Activated CD8-positive, alpha-beta T cell treated with anti-CD3 and anti-CD28 coated beads, Interleukin-2, amount 10 ng/mL, durations not matched to agents 7 days and 5 days (primary cell): Measurements from ENCODE around the gene TAF11L10. TPM values are rescaled to one million over a fixed set of nuclear protein-coding genes. Genes with fewer than 3 reads are reported as not detected.
"Not testable (repeated sequence)": the region's sequence is repeated elsewhere in the genome, so short reads cannot be mapped to it uniquely, and the experiment has no call there.

Experiments used
- ATAC-seq: fragments of 150-1000 bp; cut with Tn5 transposase; one replicate; pipeline ENCODE4 v1.10.0; 2021; ENCODE audit warnings: moderate library complexity
- CTCF ChIA-PET: fragments of 350-600 bp; sonication (Branson Sonifier 250); formaldehyde crosslinking; loops from one replicate; lab custom pipeline; 2021; ENCODE audit warnings: antibody characterized with exemption; lab: Charles Lee
- POLR2A ChIA-PET: fragments of 350-600 bp; sonication (Branson Sonifier 250); formaldehyde crosslinking; loops from one replicate; lab custom pipeline; 2021; ENCODE audit warnings: antibody characterized with exemption; lab: Charles Lee
- DNase-seq: peaks from one replicate; pipeline ENCODE4 v3.0.0-alpha.2; 2020
- H3K27ac Mint-ChIP-seq: one replicate; pipeline ENCODE4 v1.8.0; 2021; ENCODE audit warnings: mild to moderate bottlenecking, mixed read lengths
- H3K27me3 Mint-ChIP-seq: one replicate; pipeline ENCODE4 v1.8.0; 2021; ENCODE audit warnings: low read depth, mixed read lengths
- H3K36me3 Mint-ChIP-seq: one replicate; pipeline ENCODE4 v1.8.0; 2021; ENCODE audit warnings: low read depth, mixed read lengths
- H3K4me1 Mint-ChIP-seq: one replicate; pipeline ENCODE4 v1.8.0; 2021; ENCODE audit warnings: low read depth, mixed read lengths
- H3K4me3 Mint-ChIP-seq: one replicate; pipeline ENCODE4 v1.8.0; 2021; ENCODE audit warnings: mild to moderate bottlenecking, mixed read lengths
- H3K9me3 Mint-ChIP-seq: one replicate; pipeline ENCODE4 v1.8.0; 2022; ENCODE audit warnings: mixed read lengths; ENCODE audit not compliant: insufficient read depth
- total RNA-seq, 2 experiments: library from RNA; stranded (reverse); gene quantifications; one replicate each; pipeline ENCODE4 v1.2.3, GENCODE V29; 2021

TAF11L10 gene
- not detected for total RNA-seq

- H3K9me3 Mint-ChIP-seq = peaks cover 15% of the 10 kb centered on the region
- H3K27ac Mint-ChIP-seq, H3K4me1 Mint-ChIP-seq, H3K27me3 Mint-ChIP-seq, POLR2A ChIA-PET, DNase-seq, CTCF ChIA-PET, H3K4me3 Mint-ChIP-seq, H3K36me3 Mint-ChIP-seq, ATAC-seq: not testable (repeated sequence)
These were observed at the start of gene TAF11L10 for GRCh38 chr5:17597728-17598127. Gene TAF11L10 (minus strand): TSS chr5:17597828.

DNA sequence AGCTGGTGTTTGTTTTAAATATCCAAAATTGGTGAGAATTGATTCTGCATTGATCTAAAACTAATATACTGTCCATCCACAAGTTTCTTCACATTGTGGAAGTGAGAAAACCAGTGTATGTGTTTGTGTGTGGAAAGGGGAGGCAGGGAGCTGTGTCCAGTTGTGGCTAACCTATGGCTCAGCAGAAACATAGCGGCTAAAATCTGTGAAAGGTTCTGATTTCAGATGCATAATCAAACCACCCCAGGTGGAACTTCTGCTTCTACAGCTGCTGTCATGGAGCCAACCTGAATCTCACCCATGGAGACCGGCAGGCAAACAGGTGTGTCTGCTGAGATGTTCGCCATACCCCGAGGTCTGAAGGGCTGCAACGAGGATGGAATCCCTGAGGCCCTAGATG is 36.5 kb upstream of the TAF11L10 start, which contains the start of gene TAF11L14:
Gene TAF11L14, plus strand, starts transcription at position 301 of the 400 bp plus-strand sequence.
- ATAC-seq = no peak
- H3K4me3 Mint-ChIP-seq = no peak within 1 kb of the TSS
- no peaks in the 10 kb centered on the region for H3K4me1 Mint-ChIP-seq
- no peak for DNase-seq
- no peaks in the 10 kb centered on the region for H3K27me3 Mint-ChIP-seq
- no peaks in the 10 kb centered on the region for H3K36me3 Mint-ChIP-seq
- ChIA-PET CTCF (no interaction called here), POLR2A (no interaction called here)
- peaks cover 5% of the 10 kb centered on the region for H3K9me3 Mint-ChIP-seq
- no peak within 1 kb of the TSS for H3K27ac Mint-ChIP-seq

DNA sequence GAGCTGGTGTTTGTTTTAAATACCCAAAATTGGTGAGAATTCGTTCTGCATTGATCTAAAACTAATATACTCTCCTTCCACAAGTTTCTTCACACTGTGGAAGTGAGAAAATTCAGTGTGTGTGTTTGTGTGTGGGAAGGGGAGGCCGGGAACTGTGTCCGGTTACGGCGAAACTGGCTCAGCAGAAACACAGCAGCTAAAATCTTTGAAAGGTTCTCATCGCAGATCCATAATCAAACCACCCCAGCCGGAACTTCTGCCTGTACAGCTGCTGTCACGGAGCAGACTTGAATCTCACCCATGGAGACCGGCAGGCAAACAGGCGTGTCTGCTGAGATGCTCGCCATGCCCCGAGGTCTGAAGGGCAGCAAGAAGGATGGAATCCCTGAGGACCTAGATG is 34.2 kb upstream of the TAF11L10 start, which contains the start of gene TAF11L13:
Gene TAF11L13, plus strand, starts transcription at position 301 of the 400 bp plus-strand sequence.
- H3K27ac Mint-ChIP-seq, H3K9me3 Mint-ChIP-seq, H3K27me3 Mint-ChIP-seq, DNase-seq, POLR2A ChIA-PET, ATAC-seq, H3K4me3 Mint-ChIP-seq, H3K4me1 Mint-ChIP-seq, H3K36me3 Mint-ChIP-seq, CTCF ChIA-PET: not testable (repeated sequence)

DNA sequence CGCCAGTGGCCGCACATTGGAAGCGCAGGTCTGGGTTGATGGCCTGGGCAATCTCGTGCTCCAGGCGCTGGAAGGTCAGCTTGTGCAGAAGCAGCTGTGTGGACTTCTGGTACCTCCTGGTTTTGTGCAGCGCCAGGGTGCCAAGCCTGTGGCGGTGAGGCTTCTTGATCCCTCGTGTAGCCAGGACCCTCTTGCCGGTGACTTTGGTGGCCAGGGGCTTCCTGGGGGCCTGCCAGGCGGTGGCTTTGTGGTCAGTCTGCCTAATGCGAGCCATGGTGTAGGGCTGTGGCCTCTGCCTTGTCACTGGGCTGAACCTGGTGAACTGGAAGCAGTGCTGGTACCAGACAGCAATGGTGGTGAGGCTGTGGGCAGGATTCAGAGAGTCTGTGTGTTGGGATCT is 28.1 kb upstream of the TAF11L10 start:
- ChIA-PET POLR2A (no interaction called here), CTCF (no interaction called here)
- Mint-ChIP-seq H3K27me3 (no peaks in the 10 kb centered on the region), H3K36me3 (no peaks in the 10 kb centered on the region), H3K9me3 (peaks cover 4% of the 10 kb centered on the region), H3K4me1 (no peaks in the 10 kb centered on the region), H3K4me3 (no peak overlapping the region), H3K27ac (no peak overlapping the region)
- ATAC-seq (no peak), DNase-seq (no peak)

DNA sequence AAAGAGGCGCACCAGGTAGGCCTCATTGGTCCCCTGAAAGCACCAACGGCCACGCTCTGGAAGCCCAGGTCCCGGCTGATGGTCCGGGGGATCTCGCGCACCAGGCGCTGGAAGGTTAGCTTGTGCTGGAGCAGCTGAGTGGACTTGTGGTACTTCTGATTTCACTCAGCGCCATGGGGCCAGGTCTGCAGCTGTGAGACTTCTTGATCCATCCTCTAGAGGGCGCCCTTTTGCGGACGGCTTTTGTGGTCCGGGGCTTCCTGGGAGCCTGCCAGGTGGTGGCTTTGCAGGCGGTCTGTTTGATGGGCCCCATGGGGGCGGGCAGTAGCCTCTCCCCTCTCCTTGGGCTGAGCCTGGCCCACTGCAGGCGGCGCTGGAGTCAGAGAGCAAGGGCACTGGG is 23.0 kb upstream of the TAF11L10 start:
- no peak for DNase-seq
- Mint-ChIP-seq H3K9me3 (peaks cover 10% of the 10 kb centered on the region), H3K27me3 (no peaks in the 10 kb centered on the region), H3K36me3 (no peaks in the 10 kb centered on the region), H3K4me1 (no peaks in the 10 kb centered on the region), H3K4me3 (no peak overlapping the region), H3K27ac (no peak overlapping the region)
- CTCF ChIA-PET = no interaction called here
- POLR2A ChIA-PET = no interaction called here
- ATAC-seq = no peak

GRCh38 chr5:17619354-17619753 is 21.7 kb upstream of the TAF11L10 start:
- CTCF ChIA-PET = no interaction called here
- ATAC-seq = no peak

GRCh38 chr5:17614872-17615605 is 17.4 kb upstream of the TAF11L10 start:
- H3K27ac Mint-ChIP-seq = no peak overlapping the region
- DNase-seq = no peak
- H3K9me3 Mint-ChIP-seq = peaks cover 6% of the 10 kb centered on the region
- no peak overlapping the region for H3K4me3 Mint-ChIP-seq
- no peaks in the 10 kb centered on the region for H3K4me1 Mint-ChIP-seq
- no peaks in the 10 kb centered on the region for H3K36me3 Mint-ChIP-seq
- CTCF ChIA-PET = no interaction called here
- ATAC-seq = no peak
- H3K27me3 Mint-ChIP-seq = no peaks in the 10 kb centered on the region
- POLR2A ChIA-PET = no interaction called here

More at GRCh38 chr5:17619354-17619753, 21.7 kb upstream of the TAF11L10 start:
- Mint-ChIP-seq H3K9me3 (peaks cover 6% of the 10 kb centered on the region), H3K27ac (no peak overlapping the region), H3K4me1 (no peaks in the 10 kb centered on the region), H3K36me3 (no peaks in the 10 kb centered on the region), H3K4me3 (no peak overlapping the region), H3K27me3 (no peaks in the 10 kb centered on the region)
- no peak for DNase-seq
- POLR2A ChIA-PET = no interaction called here

- H3K27me3 Mint-ChIP-seq, H3K4me3 Mint-ChIP-seq, H3K27ac Mint-ChIP-seq, CTCF ChIA-PET, H3K9me3 Mint-ChIP-seq, DNase-seq, ATAC-seq, H3K36me3 Mint-ChIP-seq, H3K4me1 Mint-ChIP-seq, POLR2A ChIA-PET: not testable (repeated sequence)
These were observed 12.5 kb upstream of the TAF11L10 start, which contains the start of gene TAF11L12 for GRCh38 chr5:17610092-17610491. Gene TAF11L12 (plus strand): TSS chr5:17610392.

DNA sequence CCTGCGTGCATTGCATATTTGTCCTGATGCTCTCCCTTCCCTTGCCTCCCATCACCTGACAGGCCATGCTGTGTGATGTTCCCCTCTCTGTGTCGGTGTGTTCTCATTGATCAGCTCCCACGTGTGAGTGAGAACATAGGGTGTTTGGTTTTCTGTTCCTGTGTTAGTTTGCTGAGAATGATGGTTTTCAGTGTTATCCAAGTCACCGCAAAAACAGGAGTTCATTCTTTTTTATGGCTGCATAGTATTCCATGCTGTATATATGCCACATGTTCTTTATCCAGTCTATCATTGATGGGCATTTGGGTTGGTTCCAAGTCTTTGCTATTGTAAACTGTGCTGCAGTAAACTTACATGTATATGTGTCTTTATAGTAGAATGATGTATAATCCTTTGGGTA is 9.8 kb upstream of the TAF11L10 start:
- peaks cover 10% of the 10 kb centered on the region for H3K9me3 Mint-ChIP-seq

GRCh38 chr5:17604951-17605350 is 7.3 kb upstream of the TAF11L10 start:
- H3K36me3 Mint-ChIP-seq = no peaks in the 10 kb centered on the region
- H3K9me3 Mint-ChIP-seq = peaks cover 18% of the 10 kb centered on the region
- CTCF ChIA-PET = no interaction called here
- ATAC-seq = no peak
- no peak for DNase-seq
- H3K27me3 Mint-ChIP-seq = no peaks in the 10 kb centered on the region
- no peak overlapping the region for H3K4me3 Mint-ChIP-seq
- H3K27ac Mint-ChIP-seq = no peak overlapping the region
- POLR2A ChIA-PET = no interaction called here
- H3K4me1 Mint-ChIP-seq = no peaks in the 10 kb centered on the region

More for the DNA sequence above, 9.8 kb upstream of the TAF11L10 start:
- POLR2A ChIA-PET, H3K4me3 Mint-ChIP-seq, ATAC-seq, DNase-seq, H3K4me1 Mint-ChIP-seq, H3K36me3 Mint-ChIP-seq, CTCF ChIA-PET, H3K27ac Mint-ChIP-seq, H3K27me3 Mint-ChIP-seq: not testable (repeated sequence)

DNA sequence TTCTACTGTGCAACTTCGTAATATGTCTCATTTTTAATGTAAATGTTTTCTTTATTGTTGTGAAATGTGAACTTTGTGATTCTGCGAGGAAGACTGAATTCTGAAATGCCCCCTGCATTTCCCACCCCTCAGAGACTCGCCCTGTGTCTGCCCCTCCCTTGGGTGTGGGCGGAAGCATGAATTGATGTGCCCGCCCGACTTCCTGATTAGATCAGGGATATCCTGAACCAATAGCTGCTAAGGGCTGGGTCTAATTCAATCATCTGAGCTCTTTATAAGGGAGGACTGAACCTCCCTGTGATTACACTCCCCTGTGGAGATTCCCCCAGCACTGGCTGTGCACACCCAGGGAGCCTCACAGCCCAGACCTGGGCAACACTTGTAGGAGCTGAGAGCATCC is 6.3 kb upstream of the TAF11L10 start, which contains the start of gene TAF11L11:
Gene TAF11L11, plus strand, starts transcription at position 304 of the 400 bp plus-strand sequence.
- H3K27ac Mint-ChIP-seq, H3K36me3 Mint-ChIP-seq, ATAC-seq, H3K27me3 Mint-ChIP-seq, H3K4me3 Mint-ChIP-seq, DNase-seq, CTCF ChIA-PET, H3K4me1 Mint-ChIP-seq, POLR2A ChIA-PET: not testable (repeated sequence)
- peaks cover 24% of the 10 kb centered on the region for H3K9me3 Mint-ChIP-seq

DNA sequence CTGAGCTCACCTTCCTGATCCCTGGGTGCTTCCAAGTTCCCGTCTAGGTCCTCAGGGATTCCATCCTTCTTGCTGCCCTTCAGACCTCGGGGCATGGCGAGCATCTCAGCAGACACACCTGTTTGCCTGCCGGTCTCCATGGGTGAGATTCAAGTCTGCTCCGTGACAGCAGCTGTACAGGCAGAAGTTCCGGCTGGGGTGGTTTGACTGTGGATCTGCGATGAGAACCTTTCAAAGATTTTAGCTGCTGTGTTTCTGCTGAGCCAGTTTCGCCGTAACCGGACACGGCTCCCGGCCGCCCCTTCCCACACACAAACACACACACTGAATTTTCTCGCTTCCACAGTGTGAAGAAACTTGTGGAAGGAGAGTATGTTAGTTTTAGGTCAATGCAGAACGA is 3.4 kb downstream of the TAF11L10 start, which contains the start of gene TAF11L9:
Gene TAF11L9, minus strand, starts transcription at position 140 of the 400 bp plus-strand sequence.
- DNase-seq, CTCF ChIA-PET, H3K27me3 Mint-ChIP-seq, H3K27ac Mint-ChIP-seq, H3K36me3 Mint-ChIP-seq, POLR2A ChIA-PET, ATAC-seq, H3K4me1 Mint-ChIP-seq, H3K4me3 Mint-ChIP-seq, H3K9me3 Mint-ChIP-seq: not testable (repeated sequence)
